ENCODE data around the gene HELZ2. TPM values are rescaled to one million over a fixed set of nuclear protein-coding genes. Genes with fewer than 3 reads are reported as not detected.

The HELZ2 gene
- total RNA-seq, 1 experiment from 2014 or later = 27.9 TPM

- Histone ChIP-seq H3K4me1 (ENCODE audit: insufficient read depth, low read length) (no peaks in the 10 kb centered on the region), H3K18ac (ENCODE audit: insufficient read length, low read depth, low read length) (no peak overlapping the region), H3K79me1 (ENCODE audit: insufficient read depth, low read depth, low read length, poor library complexity, severe bottlenecking) (no peaks in the 10 kb centered on the region), H4K91ac (ENCODE audit: insufficient read length, low read depth, low read length) (no peak overlapping the region), H3K56ac (ENCODE audit: insufficient read length, low read depth, low read length) (no peak overlapping the region), H3K79me2 (ENCODE audit: insufficient read depth, low read length) (no peaks in the 10 kb centered on the region), H4K8ac (replicated peaks; ENCODE audit: insufficient read length, low read depth, low read length) (no peak overlapping the region), H3K27ac (ENCODE audit: insufficient read length, low read depth, low read length) (no peak overlapping the region), H3K4me2 (ENCODE audit: insufficient read depth, insufficient read length, low read length) (no peak overlapping the region), H3T11ph (ENCODE audit: low read length) (no peak overlapping the region), H3K9me3 (ENCODE audit: control insufficient read depth, low read depth, low read length) (no peaks in the 10 kb centered on the region), H4K5ac (ENCODE audit: insufficient read length, low read depth, low read length) (no peak overlapping the region), H3K4ac (ENCODE audit: low read depth, low read length) (no peak overlapping the region), H3K23ac (ENCODE audit: insufficient read length, low read depth, low read length) (no peak overlapping the region), H2BK120ac (ENCODE audit: low read depth, low read length, poor library complexity, severe bottlenecking) (no peak overlapping the region), H3K27me3 (ENCODE audit: insufficient read depth, low read length) (no peaks in the 10 kb centered on the region), H2BK15ac (ENCODE audit: low read depth, low read length) (no peak overlapping the region), H4K20me1 (ENCODE audit: control insufficient read depth, insufficient read depth, insufficient read length) (no peaks in the 10 kb centered on the region), H3K14ac (ENCODE audit: insufficient read depth, low read length) (no peak overlapping the region; the same call in 1 of the 2 replicates), H2BK12ac (ENCODE audit: insufficient read length, low read depth, low read length) (no peak overlapping the region), H3K23me2 (ENCODE audit: insufficient read length, low read depth, low read length, poor library complexity, severe bottlenecking) (no peaks in the 10 kb centered on the region), H2BK20ac (ENCODE audit: low read depth, low read length, poor library complexity, severe bottlenecking) (no peak overlapping the region), H2AFZ (ENCODE audit: low read length) (no peak overlapping the region), H3K9ac (ENCODE audit: extremely low read depth, insufficient read length, low read length) (no peak overlapping the region), H2AK5ac (ENCODE audit: insufficient read length, low read length) (no peak overlapping the region), H2BK5ac (ENCODE audit: insufficient read length, low read length) (no peak overlapping the region)
- 0 out of 7 replicates have a peak overlapping the region, but pooled peaks of 1 of the 3 experiments have one; percentile 23 for H3K27ac Mint-ChIP-seq
- H3K4me1 Mint-ChIP-seq = peaks cover 8% of the 10 kb centered on the region in 2 experiments; a peak in 3 of 4 replicates
- no peaks in the 10 kb centered on the region for H3K27me3 Mint-ChIP-seq (ENCODE audit: low read depth)
- no CpG with 5 or more reads among the region's 49 CpGs for WGBS (ENCODE audit: extremely low coverage, insufficient read length, low lambda C conversion rate)
- no peak for TF ChIP-seq CTCF (conservative IDR thresholded peaks at IDR 0.05)
- no peaks in the 10 kb centered on the region for H3K36me3 Mint-ChIP-seq (ENCODE audit: insufficient read depth in 1 of 3, low read depth in 3 of 3)
- DNase-seq = no peak
- H3K4me3 Mint-ChIP-seq = no peak overlapping the region
- no peaks in the 10 kb centered on the region for H3K9me3 Mint-ChIP-seq
Measured at GRCh38 chr20:63540417-63541186, 33.4 kb downstream of the HELZ2 start.
